SU-DHL-6 (cell line): ENCODE measurements around the gene MTHFD1.
A peak's percentile ranks its signal among the peaks of the same experiment; 100 is the strongest.

Source experiments
- H2AFZ ChIP-seq: fragments of 200-600 bp; sonication (generic); 2 replicates; pipeline ENCODE4 v1.6.1; 2014; ENCODE audit warnings: low read depth, mild to moderate bottlenecking, moderate library complexity, mixed read lengths, antibody characterized with exemption, low read length; ENCODE audit not compliant: severe bottlenecking
- H3F3A ChIP-seq: fragments of 200-600 bp; shearing (Covaris generic); 2 replicates; pipeline ENCODE4 v1.6.0; 2016; ENCODE audit warnings: antibody characterized with exemption, mild to moderate bottlenecking; ENCODE audit not compliant: insufficient read depth
- H3K27ac ChIP-seq: fragments of 200-600 bp; sonication (generic); 2 replicates; pipeline ENCODE4 v1.5.1; 2016; ENCODE audit warnings: low read depth, mild to moderate bottlenecking, low read length, moderate library complexity, mixed read lengths
- H3K27me3 ChIP-seq: fragments of 200-600 bp; sonication (generic), shearing (Covaris generic); 2 replicates; pipeline ENCODE4 v1.6.0; 2014; ENCODE audit warnings: mild to moderate bottlenecking, low read length
- H3K36me3 ChIP-seq: fragments of 200-600 bp; sonication (generic); 2 replicates; pipeline ENCODE4 v1.6.1; 2014; ENCODE audit warnings: mild to moderate bottlenecking, low read length, mixed read lengths
- H3K4me2 ChIP-seq: fragments of 300-600, 200-600 bp; shearing (Covaris generic), sonication (generic); 2 replicates; pipeline ENCODE4 v1.6.0; 2014; ENCODE audit warnings: low read length, low read depth, mild to moderate bottlenecking; ENCODE audit not compliant: poor library complexity, severe bottlenecking
- H3K4me3 ChIP-seq: fragments of 200-600 bp; sonication (generic); 2 replicates; pipeline ENCODE4 v1.5.1; 2014; ENCODE audit warnings: antibody characterized with exemption, low read length, mild to moderate bottlenecking, mixed read lengths; ENCODE audit not compliant: insufficient read depth, poor library complexity, severe bottlenecking
- H3K79me2 ChIP-seq: fragments of 200-600 bp; sonication (generic); 2 replicates; pipeline ENCODE4 v1.6.1; 2014; ENCODE audit warnings: mild to moderate bottlenecking, low read length, moderate library complexity; ENCODE audit not compliant: insufficient read depth
- H3K9ac ChIP-seq: fragments of 200-600 bp; sonication (generic); 2 replicates; pipeline ENCODE4 v1.7.0; 2014; ENCODE audit warnings: mild to moderate bottlenecking, low read length
- H3K9me2 ChIP-seq: fragments of 200-600 bp; sonication (generic); replicated peaks from 2 replicates; pipeline ENCODE4 v1.6.1; 2014; ENCODE audit warnings: low read length; ENCODE audit not compliant: insufficient read depth
- H3K9me3 ChIP-seq: fragments of 200-600 bp; sonication (generic); 2 replicates; pipeline ENCODE4 v1.6.1; 2014; ENCODE audit warnings: low read length, mixed read lengths; ENCODE audit not compliant: insufficient read depth
- H4K20me1 ChIP-seq: fragments of 200-600 bp; sonication (generic); 2 replicates; pipeline ENCODE4 v1.6.1; 2014; ENCODE audit warnings: low read depth, mild to moderate bottlenecking, antibody characterized with exemption, low read length, moderate library complexity, mixed read lengths
- CTCF ChIP-seq: fragments of 200-600 bp; sonication (generic); IDR thresholded peaks from one replicate; pipeline ENCODE4 v1.5.1; 2017; ENCODE audit warnings: antibody characterized with exemption, mild to moderate bottlenecking, low read length, moderate library complexity; ENCODE audit not compliant: insufficient read depth, poor library complexity, severe bottlenecking
- EZH2phosphoT487 ChIP-seq: fragments of 200-600 bp; sonication (generic), shearing (Covaris generic); conservative IDR thresholded peaks from 2 replicates; pipeline ENCODE4 v1.6.1; 2018; ENCODE audit warnings: mild to moderate bottlenecking, antibody characterized with exemption, low read length, moderate library complexity, mixed read lengths

MTHFD1 gene

GRCh38 chr14:64394423-64394822 is 6.3 kb downstream of the MTHFD1 start:
- Histone ChIP-seq H3F3A (no peaks in the 10 kb centered on the region), H3K36me3 (peaks cover 3% of the 10 kb centered on the region; the same call in 1 of the 2 replicates), H3K4me2 (peak overlapping the region; percentile 14), H3K79me2 (peaks cover 97% of the 10 kb centered on the region), H3K27me3 (no peaks in the 10 kb centered on the region), H3K9me2 (no peaks in the 10 kb centered on the region), H3K4me3 (no peak overlapping the region), H2AFZ (no peak overlapping the region), H3K9me3 (no peaks in the 10 kb centered on the region), H3K9ac (no peak overlapping the region), H4K20me1 (peaks cover 6% of the 10 kb centered on the region; the same call in 1 of the 2 replicates), H3K27ac (no peak overlapping the region)
- TF ChIP-seq EZH2phosphoT487 (no peak), CTCF (no peak)

- TF ChIP-seq EZH2phosphoT487 (no peak), CTCF (no peak)
- no peak overlapping the region for H3K4me3 ChIP-seq
- H3K27ac ChIP-seq = no peak overlapping the region
- no peaks in the 10 kb centered on the region for H3K9me3 ChIP-seq
- H3K9me2 ChIP-seq = no peaks in the 10 kb centered on the region
- H3K79me2 ChIP-seq = peaks cover 97% of the 10 kb centered on the region
- H3K9ac ChIP-seq = no peak overlapping the region
- peaks cover 6% of the 10 kb centered on the region; the same call in 1 of the 2 replicates for H4K20me1 ChIP-seq
- peaks cover 3% of the 10 kb centered on the region; the same call in 1 of the 2 replicates for H3K36me3 ChIP-seq
- H3K4me2 ChIP-seq = peak overlapping the region; percentile 14
- H3K27me3 ChIP-seq = no peaks in the 10 kb centered on the region
- no peaks in the 10 kb centered on the region for H3F3A ChIP-seq
- H2AFZ ChIP-seq = no peak overlapping the region
These were observed 7.0 kb downstream of the MTHFD1 start for GRCh38 chr14:64394977-64395633.

GRCh38 chr14:64400829-64401459 is 12.8 kb downstream of the MTHFD1 start:
- no peak overlapping the region for H3K9ac ChIP-seq
- peaks cover 76% of the 10 kb centered on the region for H3K79me2 ChIP-seq

More at GRCh38 chr14:64400829-64401459, 12.8 kb downstream of the MTHFD1 start:
- Histone ChIP-seq H2AFZ (no peak overlapping the region), H3K9me2 (no peaks in the 10 kb centered on the region), H4K20me1 (peaks cover 9% of the 10 kb centered on the region; the same call in 1 of the 2 replicates), H3K4me2 (no peak overlapping the region), H3K27ac (no peak overlapping the region), H3K36me3 (peaks cover 12% of the 10 kb centered on the region; the same call in 1 of the 2 replicates), H3K27me3 (no peaks in the 10 kb centered on the region), H3K9me3 (no peaks in the 10 kb centered on the region), H3K4me3 (no peak overlapping the region), H3F3A (no peaks in the 10 kb centered on the region)
- TF ChIP-seq EZH2phosphoT487 = no peak
- no peak for TF ChIP-seq CTCF
